ENCODE data around the gene OR10G6.
A peak's percentile ranks its signal among the peaks of the same experiment; 100 is the strongest.

- TF ChIP-seq CTCF (IDR thresholded peaks at IDR 0.05) (no peak), IRF3 (IDR thresholded peaks at IDR 0.05; ENCODE audit: low read depth, low read length) (no peak), ZBTB33 (IDR thresholded peaks at IDR 0.05; ENCODE audit: borderline replicate concordance, low read depth) (no peak), JUND (IDR thresholded peaks at IDR 0.05) (peak; percentile 76), ELF1 (IDR thresholded peaks at IDR 0.05) (no peak)
These were observed 21.1 kb downstream of the OR10G6 start for GRCh38 chr11:123973816-123974215.
